ENCODE measurements around the gene VCL. TPM values are rescaled to one million over a fixed set of nuclear protein-coding genes. Genes with fewer than 3 reads are reported as not detected.
A peak's percentile ranks its signal among the peaks of the same experiment; 100 is the strongest.

VCL gene
- total RNA-seq, 1 experiment from 2014 or later, result 291 TPM

DNA sequence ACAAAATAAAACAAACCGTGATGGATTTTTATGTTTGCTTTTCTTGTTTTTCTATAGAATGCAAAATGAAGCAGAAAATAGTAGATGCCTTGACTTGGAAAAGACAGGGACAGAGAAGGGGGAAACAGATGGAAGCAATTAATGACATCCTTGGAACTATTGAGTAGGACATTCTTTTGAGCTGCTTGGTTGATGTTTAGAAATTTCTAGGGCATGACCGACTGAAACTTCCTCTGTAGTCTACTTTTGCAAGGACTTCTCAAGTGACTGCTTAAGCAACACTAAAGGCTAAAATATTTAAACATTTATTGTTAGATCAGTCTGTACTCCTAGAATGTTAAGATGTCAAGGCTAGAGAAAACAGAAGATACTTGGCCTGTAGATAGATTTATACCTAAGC lies 49.4 kb downstream of the VCL start:
- Mint-ChIP-seq H3K4me3 (no peak overlapping the region), H3K36me3 (ENCODE audit: insufficient read depth in 1 of 3, low read depth in 3 of 3) (peaks cover 17 to 38% (median 36%) of the 10 kb centered on the region in 3 experiments; a peak in 6 of 7 replicates), H3K9me3 (no peaks in the 10 kb centered on the region), H3K4me1 (peaks cover 5 to 11% of the 10 kb centered on the region in 2 experiments; a peak in 3 of 4 replicates), H3K27ac (0 out of 7 replicates have a peak overlapping the region, but pooled peaks of 2 of the 3 experiments have one; percentile 57 to 65), H3K27me3 (ENCODE audit: low read depth) (no peaks in the 10 kb centered on the region)
- no peak overlapping the region for H3K27ac ChIP-seq (ENCODE audit: insufficient read length, low read depth, low read length)
- no peaks in the 10 kb centered on the region for H3K27me3 ChIP-seq (ENCODE audit: insufficient read depth, low read length)
- no peaks in the 10 kb centered on the region; the same call in 1 of the 2 replicates for H3K4me1 ChIP-seq (ENCODE audit: insufficient read depth, low read length)
- no peak overlapping the region for H2BK20ac ChIP-seq (ENCODE audit: low read depth, low read length, poor library complexity, severe bottlenecking)
- H4K91ac ChIP-seq (ENCODE audit: insufficient read length, low read depth, low read length), result no peak overlapping the region
- no peak overlapping the region for H4K5ac ChIP-seq (ENCODE audit: insufficient read length, low read depth, low read length)
- no peak overlapping the region for H2BK5ac ChIP-seq (ENCODE audit: insufficient read length, low read length)
- no peak overlapping the region for H2AFZ ChIP-seq (ENCODE audit: low read length)
- H3K9me3 ChIP-seq (ENCODE audit: control insufficient read depth, low read depth, low read length), result no peaks in the 10 kb centered on the region
- no peak overlapping the region for H3K4me2 ChIP-seq (ENCODE audit: insufficient read depth, insufficient read length, low read length)
- peaks cover 13% of the 10 kb centered on the region; the same call in 1 of the 2 replicates for H3K79me2 ChIP-seq (ENCODE audit: insufficient read depth, low read length)
- no peak overlapping the region for H3K4ac ChIP-seq (ENCODE audit: low read depth, low read length)
- H3K23me2 ChIP-seq (ENCODE audit: insufficient read length, low read depth, low read length, poor library complexity, severe bottlenecking), result no peaks in the 10 kb centered on the region
- H4K8ac ChIP-seq (replicated peaks; ENCODE audit: insufficient read length, low read depth, low read length), result no peak overlapping the region
- H3K23ac ChIP-seq (ENCODE audit: insufficient read length, low read depth, low read length), result no peak overlapping the region
- no peak overlapping the region for H3K56ac ChIP-seq (ENCODE audit: insufficient read length, low read depth, low read length)
- whole genome bisulfite sequencing (ENCODE audit: extremely low coverage, insufficient read length, low lambda C conversion rate), result no CpG with 5 or more reads among the region's 2 CpGs
- no peak overlapping the region for H3K9ac ChIP-seq (ENCODE audit: extremely low read depth, insufficient read length, low read length)
- H4K20me1 ChIP-seq (ENCODE audit: control insufficient read depth, insufficient read depth, insufficient read length), result no peaks in the 10 kb centered on the region
- no peaks in the 10 kb centered on the region for H3K79me1 ChIP-seq (ENCODE audit: insufficient read depth, low read depth, low read length, poor library complexity, severe bottlenecking)
- no peak overlapping the region for H2AK5ac ChIP-seq (ENCODE audit: insufficient read length, low read length)
- TF ChIP-seq, protein P1, sequence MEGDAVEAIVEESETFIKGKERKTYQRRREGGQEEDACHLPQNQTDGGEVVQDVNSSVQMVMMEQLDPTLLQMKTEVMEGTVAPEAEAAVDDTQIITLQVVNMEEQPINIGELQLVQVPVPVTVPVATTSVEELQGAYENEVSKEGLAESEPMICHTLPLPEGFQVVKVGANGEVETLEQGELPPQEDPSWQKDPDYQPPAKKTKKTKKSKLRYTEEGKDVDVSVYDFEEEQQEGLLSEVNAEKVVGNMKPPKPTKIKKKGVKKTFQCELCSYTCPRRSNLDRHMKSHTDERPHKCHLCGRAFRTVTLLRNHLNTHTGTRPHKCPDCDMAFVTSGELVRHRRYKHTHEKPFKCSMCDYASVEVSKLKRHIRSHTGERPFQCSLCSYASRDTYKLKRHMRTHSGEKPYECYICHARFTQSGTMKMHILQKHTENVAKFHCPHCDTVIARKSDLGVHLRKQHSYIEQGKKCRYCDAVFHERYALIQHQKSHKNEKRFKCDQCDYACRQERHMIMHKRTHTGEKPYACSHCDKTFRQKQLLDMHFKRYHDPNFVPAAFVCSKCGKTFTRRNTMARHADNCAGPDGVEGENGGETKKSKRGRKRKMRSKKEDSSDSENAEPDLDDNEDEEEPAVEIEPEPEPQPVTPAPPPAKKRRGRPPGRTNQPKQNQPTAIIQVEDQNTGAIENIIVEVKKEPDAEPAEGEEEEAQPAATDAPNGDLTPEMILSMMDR (conservative IDR thresholded peaks at IDR 0.05), result no peak
- no peak overlapping the region for H3K14ac ChIP-seq (ENCODE audit: insufficient read depth, low read length)
- no peak overlapping the region for H2BK15ac ChIP-seq (ENCODE audit: low read depth, low read length)
- no peak overlapping the region for H3K18ac ChIP-seq (ENCODE audit: insufficient read length, low read depth, low read length)
- H3T11ph ChIP-seq (ENCODE audit: low read length), result no peak overlapping the region
- no peak for DNase-seq
- no peak overlapping the region for H2BK120ac ChIP-seq (ENCODE audit: low read depth, low read length, poor library complexity, severe bottlenecking)
- no peak overlapping the region for H2BK12ac ChIP-seq (ENCODE audit: insufficient read length, low read depth, low read length)

Data from H9 (cell line).